GM19455 (cell line): ENCODE measurements around the gene GABBR2.

Experiments used
- ATAC-seq: cut with Tn5 transposase; IDR thresholded peaks from one replicate; pipeline ENCODE4 v1.9.1; 2021; ENCODE audit not compliant: unreplicated experiment

The GABBR2 gene

DNA sequence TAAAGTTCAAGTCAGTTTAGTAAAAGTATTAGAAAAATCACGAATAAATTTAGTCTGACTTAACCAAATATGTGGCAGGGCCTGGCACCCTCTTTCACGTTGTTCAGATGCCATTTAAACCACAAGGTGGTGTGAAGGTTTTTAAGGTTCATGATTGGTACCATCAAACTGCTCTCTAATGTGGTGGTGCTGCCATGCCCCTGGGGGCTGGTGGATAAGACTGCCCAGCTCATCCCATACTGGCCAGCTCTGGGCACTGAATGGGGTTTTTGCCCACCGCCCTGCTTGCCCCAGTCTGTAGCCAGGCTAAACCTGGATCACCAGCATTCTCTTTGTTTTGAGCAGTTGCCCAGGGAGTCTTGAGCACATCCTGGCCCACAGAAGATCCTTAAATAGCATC, 159.3 kb downstream of the GABBR2 start:
- no peak for ATAC-seq

DNA sequence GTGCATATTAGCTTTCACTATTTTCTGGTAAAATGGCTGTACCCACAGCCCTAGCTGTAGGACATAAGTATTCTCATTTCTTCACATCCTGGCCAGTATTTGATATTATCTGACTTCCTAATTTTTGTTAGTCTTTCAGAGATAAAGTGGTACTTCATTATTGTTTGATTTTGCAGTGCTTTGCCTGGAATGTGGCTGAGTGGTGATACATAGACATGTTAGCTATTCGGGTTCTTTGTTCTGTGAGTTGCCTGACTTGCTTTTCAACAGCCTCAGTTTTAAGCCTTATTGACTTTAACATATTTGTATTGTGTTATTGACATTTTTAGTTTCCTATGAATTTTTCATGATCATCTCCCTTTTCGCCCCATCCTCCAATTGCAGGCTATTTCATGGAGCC, 161.1 kb downstream of the GABBR2 start:
- ATAC-seq: no peak

DNA sequence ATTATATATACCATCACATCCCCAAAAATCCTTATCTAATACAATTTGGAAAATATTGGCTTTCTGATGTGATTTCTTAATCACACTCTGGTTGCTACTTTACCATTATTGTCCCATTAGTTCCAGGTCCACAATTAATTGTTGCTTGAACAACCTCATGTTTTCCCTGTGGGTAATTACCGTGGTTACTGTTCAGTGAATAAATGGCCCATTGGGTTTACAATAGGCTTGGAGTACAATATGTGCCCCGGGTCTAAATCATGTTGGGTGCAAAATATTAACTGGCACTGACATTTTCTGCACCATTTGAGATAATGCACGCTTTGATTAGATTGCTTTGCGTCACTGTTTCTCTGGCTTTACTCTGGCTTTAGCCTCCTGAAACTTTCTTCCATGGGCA, 163.7 kb downstream of the GABBR2 start:
- ATAC-seq: no peak

DNA sequence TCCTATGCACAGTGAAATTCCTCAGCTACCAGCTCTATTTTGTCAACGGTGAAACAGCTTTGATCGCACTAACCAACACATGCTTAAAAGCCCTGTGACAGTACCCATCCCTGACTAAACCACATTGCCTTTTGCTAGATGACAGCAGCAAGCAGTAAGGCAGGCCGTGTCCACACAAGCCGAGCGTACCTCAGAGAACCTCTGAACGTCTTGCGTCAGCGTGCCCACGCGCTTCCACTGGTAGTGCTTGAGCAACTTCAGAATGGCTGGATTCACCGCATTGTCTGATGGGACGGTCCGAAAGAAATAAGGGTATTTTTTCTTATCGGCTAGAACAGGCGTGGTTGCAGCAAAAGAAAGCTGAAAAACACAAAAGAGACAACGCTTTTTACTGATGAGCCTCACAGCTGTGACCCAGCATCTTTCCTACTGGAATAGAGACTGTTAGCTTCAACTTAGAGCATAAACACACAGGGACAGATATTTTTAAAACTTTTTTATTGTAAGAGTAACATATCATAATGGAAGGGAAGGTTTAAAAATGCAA, 167.0 kb downstream of the GABBR2 start:
- ATAC-seq: no peak

DNA sequence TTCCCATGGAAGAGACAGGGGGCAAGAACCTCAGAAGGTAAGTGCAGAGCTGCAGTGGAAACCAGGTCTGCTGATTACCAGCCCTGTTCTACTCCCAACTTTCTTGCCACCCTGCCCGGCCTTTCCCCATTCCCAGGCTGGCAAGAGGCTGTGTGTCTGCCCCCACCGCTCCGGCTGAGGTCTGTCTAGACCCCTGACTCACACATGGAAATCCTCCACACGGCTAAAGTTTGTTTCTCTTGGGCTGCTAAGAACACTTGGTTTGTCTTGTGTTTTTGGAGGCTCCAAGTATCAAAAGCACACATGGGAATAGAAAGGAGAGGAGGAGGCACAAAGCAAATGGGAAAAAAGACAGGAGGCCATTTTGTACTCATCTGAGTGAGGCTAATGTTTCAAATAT, 168.3 kb downstream of the GABBR2 start:
- no peak for ATAC-seq

- no peak for ATAC-seq
Observed at GRCh38 chr9:98539954-98540353, 168.8 kb downstream of the GABBR2 start.

DNA sequence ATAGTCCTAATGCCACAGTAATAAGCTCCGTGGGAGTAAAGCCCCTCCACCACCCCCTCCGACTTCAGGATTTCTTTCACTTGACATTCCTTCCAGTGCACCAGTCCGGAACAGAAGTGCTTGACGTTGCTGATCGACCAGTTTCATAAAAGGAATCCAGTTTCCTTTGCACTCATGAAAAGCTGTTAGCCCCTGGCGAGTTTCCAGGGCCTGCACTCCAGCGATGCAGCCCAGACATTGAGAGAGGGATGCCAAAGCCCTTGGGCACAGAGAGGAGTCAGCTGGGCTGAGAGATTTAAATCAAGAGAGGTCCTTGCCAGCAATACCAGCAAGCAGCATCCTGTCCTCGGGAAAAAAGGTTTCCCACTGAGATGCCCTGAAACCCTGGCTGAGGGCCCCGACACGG, 170.1 kb downstream of the GABBR2 start:
- no peak for ATAC-seq

GRCh38 chr9:98538203-98538602, 170.5 kb downstream of the GABBR2 start:
- no peak for ATAC-seq

- ATAC-seq: no peak
Observed at GRCh38 chr9:98536542-98537173, 172.1 kb downstream of the GABBR2 start.

- no peak for ATAC-seq
Observed at GRCh38 chr9:98533866-98534265, 174.9 kb downstream of the GABBR2 start.

GRCh38 chr9:98533132-98533531, 175.6 kb downstream of the GABBR2 start:
- ATAC-seq: no peak

DNA sequence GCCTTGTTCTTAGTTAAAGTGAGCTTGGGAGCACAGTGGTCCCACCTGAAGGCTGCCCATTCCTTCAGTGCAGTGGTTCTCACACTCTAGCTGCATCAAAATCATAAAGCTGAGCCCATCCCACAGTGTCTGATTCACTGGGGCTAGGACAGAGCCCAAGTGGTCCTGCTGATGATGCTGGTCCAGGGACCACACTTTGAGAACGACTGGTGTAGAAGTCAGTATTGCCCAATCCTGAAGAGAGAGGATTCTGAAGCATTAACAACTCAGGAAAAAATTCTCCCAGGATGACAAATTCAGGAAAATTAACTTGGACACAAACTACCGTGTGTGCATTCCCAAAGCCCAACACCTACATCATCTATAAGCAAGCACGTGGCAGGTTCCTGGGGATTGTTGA, 176.2 kb downstream of the GABBR2 start:
- ATAC-seq: no peak

DNA sequence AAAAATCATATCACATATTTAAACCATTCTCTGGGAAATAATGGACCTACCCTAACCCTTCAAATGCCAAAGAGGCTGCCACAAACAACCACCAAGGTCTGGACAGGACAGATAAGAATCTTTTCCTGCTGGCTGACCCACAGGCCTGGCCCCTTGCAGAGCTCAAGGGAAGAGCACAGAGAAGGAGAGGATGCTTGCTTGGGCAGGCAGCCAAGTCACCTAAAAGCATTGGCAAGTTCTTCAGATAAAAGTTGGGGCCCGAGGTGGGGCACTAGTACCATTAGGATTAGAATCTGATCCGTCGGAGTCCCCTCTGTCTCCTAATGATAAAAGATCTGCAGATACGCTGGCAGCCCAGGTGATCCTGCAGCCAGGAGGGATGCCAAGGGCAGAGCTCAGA, 176.6 kb downstream of the GABBR2 start:
- ATAC-seq: no peak

GRCh38 chr9:98530806-98531386, 177.8 kb downstream of the GABBR2 start:
- no peak for ATAC-seq

DNA sequence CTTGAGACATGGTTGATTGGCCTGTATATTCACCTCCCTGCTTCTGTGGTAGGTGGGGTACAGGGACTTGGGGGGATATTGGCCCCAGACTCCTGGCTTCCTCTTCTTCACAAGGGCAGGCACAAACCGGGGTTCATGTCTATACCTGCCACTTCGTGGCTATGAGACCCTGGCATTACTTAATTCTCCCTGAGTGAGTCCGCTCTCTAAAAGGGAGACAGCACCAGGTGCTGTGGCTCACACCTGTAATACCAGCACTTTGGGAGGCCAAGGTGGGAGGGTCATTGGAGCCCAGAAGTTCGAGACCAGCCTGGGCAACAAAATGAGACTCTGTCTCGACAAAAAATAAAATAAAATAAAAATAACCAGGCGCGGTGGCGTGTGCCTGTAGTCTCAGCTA, 178.5 kb downstream of the GABBR2 start:
- no peak for ATAC-seq

DNA sequence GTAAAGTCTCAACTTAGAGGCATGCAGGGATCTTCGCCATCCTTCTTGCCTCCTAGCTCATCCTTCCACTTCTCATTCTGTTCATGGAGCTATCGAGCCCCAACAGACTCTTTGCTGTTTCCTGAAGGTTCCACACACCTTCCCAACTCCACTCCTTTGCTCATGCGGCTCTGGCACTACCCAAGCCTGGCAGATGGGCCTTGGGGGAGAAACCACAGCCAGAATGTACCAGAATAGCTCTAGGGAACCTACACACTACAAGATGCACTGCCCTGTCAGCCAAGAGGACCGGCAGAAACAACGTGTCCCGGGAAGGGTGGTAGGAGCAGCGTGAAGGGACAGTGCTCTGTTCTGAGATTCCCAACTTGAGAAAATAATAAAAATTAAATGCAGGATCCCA, 178.9 kb downstream of the GABBR2 start:
- ATAC-seq: no peak

GRCh38 chr9:98523231-98523901, 185.4 kb downstream of the GABBR2 start:
- no peak for ATAC-seq

DNA sequence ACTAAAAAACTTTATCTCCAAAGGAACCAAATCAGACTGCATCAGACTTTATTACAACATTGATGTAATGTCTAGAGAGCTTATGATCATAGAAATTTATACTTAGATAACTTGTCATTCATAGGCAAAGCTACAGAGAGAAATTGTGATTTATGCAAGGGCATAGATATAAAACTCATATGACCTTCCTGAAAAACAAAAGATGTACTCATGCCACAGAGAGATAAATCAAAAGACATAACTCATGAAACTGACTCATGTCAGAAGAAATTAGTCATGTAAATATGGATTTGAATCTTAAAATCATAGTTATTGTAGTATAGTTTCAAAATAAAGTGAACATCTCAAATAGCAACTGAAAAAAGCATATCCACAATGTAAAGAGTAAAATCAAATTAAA, 186.2 kb downstream of the GABBR2 start:
- no peak for ATAC-seq

- ATAC-seq: no peak
Observed at GRCh38 chr9:98521141-98521540, 187.6 kb downstream of the GABBR2 start.

- ATAC-seq: no peak
Observed at GRCh38 chr9:98520221-98520960, 188.3 kb downstream of the GABBR2 start.

DNA sequence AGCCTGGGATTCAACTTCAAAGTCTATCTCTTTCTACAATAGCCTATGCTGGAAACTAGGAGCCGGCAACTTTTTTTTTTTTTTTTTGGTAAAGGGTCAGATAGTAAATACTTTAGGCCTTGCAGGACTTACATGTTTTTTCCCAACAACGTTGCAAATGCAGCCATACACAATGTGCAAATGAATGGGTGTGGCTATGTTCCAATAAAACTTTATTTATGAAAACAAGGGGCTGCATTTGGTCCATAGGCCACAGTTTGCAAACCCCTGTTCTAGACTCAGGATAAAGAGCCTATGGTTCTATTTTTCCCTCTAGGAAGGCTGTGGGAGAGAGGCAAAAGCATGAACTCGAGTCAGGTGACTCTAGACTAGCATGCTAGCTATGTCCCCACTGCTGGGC, 189.1 kb downstream of the GABBR2 start:
- no peak for ATAC-seq

DNA sequence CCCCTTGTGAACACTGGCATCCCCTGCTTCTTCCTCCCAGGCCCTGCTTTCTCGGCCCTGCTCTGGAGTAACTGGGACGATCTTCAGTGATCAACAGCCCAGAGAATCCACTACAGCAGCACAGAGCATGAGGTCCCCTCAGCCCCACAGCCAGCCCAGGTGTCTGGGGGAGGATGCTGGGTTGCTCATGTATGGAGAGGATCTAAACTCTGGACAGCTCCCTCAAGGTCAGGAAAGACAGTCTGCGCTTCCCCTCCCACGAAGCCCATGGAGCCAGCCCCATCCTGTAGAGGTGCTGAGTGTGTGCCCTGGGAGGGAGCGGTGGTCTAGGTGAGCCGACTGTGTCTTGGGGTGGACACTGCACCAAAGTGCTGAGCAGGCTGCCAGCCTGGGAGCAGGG, 190.2 kb downstream of the GABBR2 start:
- no peak for ATAC-seq
